Left cardiac atrium (tissue), 4 donors: ENCODE data around the gene HOXD10. TPM values are rescaled to one million over a fixed set of nuclear protein-coding genes. Genes with fewer than 3 reads are reported as not detected.

ENCODE experiments used
- ATAC-seq, 2 donors: fragments of 200-7000 bp; cut with Tn5 transposase; one replicate each; pipeline ENCODE4 v1.9.1; 2020; ENCODE audit warnings: mild to moderate bottlenecking in 2 of 2, moderate library complexity in 2 of 2
- DNase-seq: peaks from one replicate; pipeline ENCODE4 v3.0.0-alpha.2; 2020
- intact Hi-C, 2 donors: fragments of 100-400 bp; cut with DNase I; formaldehyde crosslinking; loops; one replicate each; pipeline versions ENCODE4 v1.14.1 to v1.15.1; 2022 to 2023
- total RNA-seq, 2 donors: library from RNA; stranded (reverse); fragmentation: NEBNext Ultra II Directional; extraction: Animal tissue kit (Norgen Biotek cat#: 25700); gene quantifications; one replicate each; pipeline ENCODE4 v1.2.1, GENCODE V29; 2021
- donor health status: DM: no; HTN: yes; CAD: no.
- donor health status: DM: no; HTN: yes; CAD: no; lungs with severe emphysema.
- donor health status: DM: yes; HTN: yes; CAD: no.
- donor health status: Dilated cardiomyopathy.

HOXD10 gene
- total RNA-seq, 2 donors from 2014 or later = not detected

GRCh38 chr2:176081837-176082524 is 34.6 kb upstream of the HOXD10 start:
- ATAC-seq = no peak
- intact Hi-C loops = loop anchor here in 1 of 2 donors (10.0 kb wide), 1 partner anchor 717 kb away; no protein-coding TSS in a partner anchor
- DNase-seq = no peak

GRCh38 chr2:176082525-176082823 is 34.1 kb upstream of the HOXD10 start:
- intact Hi-C loops = loop anchor here in 1 of 2 donors (10.0 kb wide), 1 partner anchor 718 kb away; no protein-coding TSS in a partner anchor
- ATAC-seq (no peak), DNase-seq (no peak)

GRCh38 chr2:176082824-176083751 is 33.5 kb upstream of the HOXD10 start:
- intact Hi-C loops = loop anchor here in 1 of 2 donors (10.0 kb wide), 1 partner anchor 718 kb away; no protein-coding TSS in a partner anchor
- no peak for ATAC-seq
- no peak for DNase-seq

- intact Hi-C loops = loop anchor here in 1 of 2 donors (10.0 kb wide), 1 partner anchor 719 kb away; no protein-coding TSS in a partner anchor
- no peak for DNase-seq
- no peak for ATAC-seq
Measured at GRCh38 chr2:176083796-176084261, 32.7 kb upstream of the HOXD10 start, which contains the start of gene EVX2. EVX2 (minus strand) TSS chr2:176083962; CDS start chr2:176083776, 186 bp downstream.

- DNase-seq (no peak), ATAC-seq (no peak)
- intact Hi-C loops = loop anchor here (5.0 to 10.0 kb wide), 4 partner anchors 397 to 720 kb away; no protein-coding TSS in a partner anchor
Measured at GRCh38 chr2:176084611-176085119, 31.9 kb upstream of the HOXD10 start.

- DNase-seq (no peak), ATAC-seq (no peak)
- intact Hi-C loops = loop anchor here (5.0 to 10.0 kb wide), 4 partner anchors 398 to 720 kb away; no protein-coding TSS in a partner anchor
Measured at GRCh38 chr2:176085120-176085788, 31.3 kb upstream of the HOXD10 start.

GRCh38 chr2:176085861-176086771 is 30.5 kb upstream of the HOXD10 start:
- intact Hi-C loops = loop anchor here (2.0 to 10.0 kb wide), 5 partner anchors 395 to 721 kb away; no protein-coding TSS in a partner anchor
- ATAC-seq (peak; percentile 19 to 25), DNase-seq (no peak)

GRCh38 chr2:176087330-176088047 is 29.1 kb upstream of the HOXD10 start:
- DNase-seq = no peak
- ATAC-seq = no peak
- intact Hi-C loops = loop anchor here (2.0 to 10.0 kb wide), 5 partner anchors 397 to 723 kb away; no protein-coding TSS in a partner anchor

- peak; percentile 81 to 86 for ATAC-seq
- DNase-seq = peak; percentile 57
- intact Hi-C loops = loop anchor here (5.0 to 10.0 kb wide), 4 partner anchors 401 to 723 kb away; no protein-coding TSS in a partner anchor
Measured at GRCh38 chr2:176088048-176088936, 28.3 kb upstream of the HOXD10 start.

GRCh38 chr2:176088937-176089842 is 27.4 kb upstream of the HOXD10 start:
- DNase-seq (no peak), ATAC-seq (no peak)
- intact Hi-C loops = loop anchor here (5.0 to 10.0 kb wide), 4 partner anchors 402 to 724 kb away; no protein-coding TSS in a partner anchor

GRCh38 chr2:176089843-176090395 is 26.7 kb upstream of the HOXD10 start:
- DNase-seq (no peak), ATAC-seq (no peak)
- intact Hi-C loops = loop anchor here (5.0 to 10.0 kb wide), 4 partner anchors 403 to 725 kb away; no protein-coding TSS in a partner anchor

- ATAC-seq (no peak), DNase-seq (no peak)
- intact Hi-C loops = no loop called here
Measured at GRCh38 chr2:176090862-176091261, 25.7 kb upstream of the HOXD10 start.

- intact Hi-C loops = no loop called here
- DNase-seq (no peak), ATAC-seq (no peak)
Measured at GRCh38 chr2:176091329-176092258, 25.0 kb upstream of the HOXD10 start.
